Calu3 (cell line): ENCODE data around the gene HPS3. TPM values are rescaled to one million over a fixed set of nuclear protein-coding genes. Genes with fewer than 3 reads are reported as not detected.

Experiments used
- BruUV-seq: library from RNA; stranded (reverse); fragments of 400-500 nt; replicated peaks from 2 replicates; lab custom pipeline; 2021; lab: Mats Ljungman, UMichigan
- CTCF ChIA-PET: fragments of 300-600 bp; sonication (Branson Sonifier 250); formaldehyde crosslinking; loops from one replicate; lab custom pipeline; 2022; ENCODE audit warnings: antibody characterized with exemption; lab: Charles Lee
- DNase-seq: peaks from one replicate; pipeline ENCODE4 v3.0.0; 2022
- H3K27ac Mint-ChIP-seq: one replicate; pipeline ENCODE4 v1.8.0; 2022; ENCODE audit warnings: mixed read lengths; ENCODE audit not compliant: unreplicated experiment
- H3K27me3 Mint-ChIP-seq: one replicate; pipeline ENCODE4 v1.8.0; 2022; ENCODE audit warnings: mixed read lengths; ENCODE audit not compliant: unreplicated experiment
- H3K36me3 Mint-ChIP-seq: one replicate; pipeline ENCODE4 v1.8.0; 2022; ENCODE audit warnings: mild to moderate bottlenecking, moderate library complexity, mixed read lengths; ENCODE audit not compliant: insufficient read depth, unreplicated experiment
- H3K4me1 Mint-ChIP-seq: one replicate; pipeline ENCODE4 v1.8.0; 2022; ENCODE audit warnings: mild to moderate bottlenecking, low read depth, mixed read lengths; ENCODE audit not compliant: unreplicated experiment
- H3K4me3 Mint-ChIP-seq: one replicate; pipeline ENCODE4 v1.8.0; 2022; ENCODE audit warnings: mild to moderate bottlenecking, low read depth, moderate library complexity, mixed read lengths; ENCODE audit not compliant: unreplicated experiment
- H3K9me3 Mint-ChIP-seq: one replicate; pipeline ENCODE4 v1.8.0; 2022; ENCODE audit warnings: low read depth, mixed read lengths; ENCODE audit not compliant: unreplicated experiment
- CTCF ChIP-seq: fragments of 200-600 bp; IDR thresholded peaks from one replicate; pipeline ENCODE4 v1.8.0; 2022; ENCODE audit warnings: antibody characterized with exemption; ENCODE audit not compliant: unreplicated experiment
- intact Hi-C: fragments of 100-400 bp; cut with micrococcal nuclease; formaldehyde crosslinking; loops from one replicate; pipeline ENCODE4 v1.10.0; 2022; ENCODE audit not compliant: unreplicated experiment
- total RNA-seq: library from RNA; stranded (reverse); gene quantifications from 2 replicates; pipeline ENCODE4 v1.2.3, GENCODE V29; 2022

Gene HPS3
- total RNA-seq, 1 experiment from 2014 or later: 49.5 TPM

- intact Hi-C loops: no loop called here
- DNase-seq: no peak
- CTCF ChIA-PET: no interaction called here
- BruUV-seq: no TSS peak
- H3K27me3 Mint-ChIP-seq: no peaks in the 10 kb centered on the region
- H3K4me1 Mint-ChIP-seq: peaks cover 16% of the 10 kb centered on the region
- H3K9me3 Mint-ChIP-seq: no peaks in the 10 kb centered on the region
- TF ChIP-seq CTCF: no peak
- H3K36me3 Mint-ChIP-seq: peaks cover 22% of the 10 kb centered on the region
- no peak overlapping the region for H3K27ac Mint-ChIP-seq
- H3K4me3 Mint-ChIP-seq: no peak overlapping the region
These were observed 40.0 kb upstream of the HPS3 start for GRCh38 chr3:149089395-149089794.

GRCh38 chr3:149090461-149090860 is 39.0 kb upstream of the HPS3 start:
- Mint-ChIP-seq H3K27me3 (no peaks in the 10 kb centered on the region), H3K36me3 (peaks cover 15% of the 10 kb centered on the region), H3K9me3 (no peaks in the 10 kb centered on the region), H3K27ac (no peak overlapping the region), H3K4me3 (no peak overlapping the region), H3K4me1 (peaks cover 5% of the 10 kb centered on the region)
- BruUV-seq: no TSS peak
- DNase-seq: no peak
- no peak for TF ChIP-seq CTCF
- intact Hi-C loops: no loop called here
- CTCF ChIA-PET: interaction anchor here (0.6 kb wide), 1 partner anchor 62 kb away, joined by 4 read pairs; no protein-coding TSS in a partner anchor

GRCh38 chr3:149090907-149091306 is 38.5 kb upstream of the HPS3 start:
- intact Hi-C loops: no loop called here
- peaks cover 11% of the 10 kb centered on the region for H3K36me3 Mint-ChIP-seq
- H3K27me3 Mint-ChIP-seq: no peaks in the 10 kb centered on the region
- H3K27ac Mint-ChIP-seq: no peak overlapping the region
- no peak for TF ChIP-seq CTCF
- H3K4me1 Mint-ChIP-seq: peaks cover under 1% of the 10 kb centered on the region
- no peak overlapping the region for H3K4me3 Mint-ChIP-seq
- no peaks in the 10 kb centered on the region for H3K9me3 Mint-ChIP-seq
- no TSS peak for BruUV-seq
- no peak for DNase-seq
- CTCF ChIA-PET: interaction anchor here (0.6 kb wide), 1 partner anchor 62 kb away, joined by 4 read pairs; no protein-coding TSS in a partner anchor

- DNase-seq: no peak
- H3K4me3 Mint-ChIP-seq: no peak overlapping the region
- H3K9me3 Mint-ChIP-seq: no peaks in the 10 kb centered on the region
- H3K36me3 Mint-ChIP-seq: peaks cover under 1% of the 10 kb centered on the region
- no peak overlapping the region for H3K27ac Mint-ChIP-seq
- no peaks in the 10 kb centered on the region for H3K4me1 Mint-ChIP-seq
- H3K27me3 Mint-ChIP-seq: no peaks in the 10 kb centered on the region
- CTCF ChIA-PET: no interaction called here
- intact Hi-C loops: no loop called here
- no TSS peak for BruUV-seq
- no peak for TF ChIP-seq CTCF
These were observed 37.5 kb upstream of the HPS3 start for GRCh38 chr3:149091983-149092382.
